Stimulated activated CD4-positive, alpha-beta T cell treated with anti-CD3 and anti-CD28 coated beads, TNF-alpha, amount 100 ng/mL, for 24 hours (primary cell): Measurements from ENCODE around the gene PARD3B.

ENCODE experiments used
- DNase-seq, 3 experiments: peaks; one replicate each; pipeline ENCODE4 v3.0.0-alpha.2; 2020; ENCODE audit warnings: low read depth in 3 of 3

The PARD3B gene

GRCh38 chr2:204840504-204840903 lies 295.2 kb downstream of the PARD3B start:
- DNase-seq: no peak

- DNase-seq: no peak
Measured at GRCh38 chr2:204842068-204842467, 296.8 kb downstream of the PARD3B start.

GRCh38 chr2:204842661-204843485 lies 297.6 kb downstream of the PARD3B start:
- DNase-seq: peak in 2 of 3 experiments; percentile 1 to 24

GRCh38 chr2:204846471-204846870 lies 301.2 kb downstream of the PARD3B start:
- no peak for DNase-seq

- DNase-seq: no peak
Measured at GRCh38 chr2:204849892-204850291, 304.6 kb downstream of the PARD3B start.

GRCh38 chr2:204850581-204850980 lies 305.3 kb downstream of the PARD3B start:
- no peak for DNase-seq

- DNase-seq: no peak
Measured at GRCh38 chr2:204853905-204854304, 308.6 kb downstream of the PARD3B start.

GRCh38 chr2:204860274-204860673 lies 315.0 kb downstream of the PARD3B start:
- DNase-seq: no peak

- no peak for DNase-seq
Measured at GRCh38 chr2:204862809-204863208, 317.5 kb downstream of the PARD3B start.

- DNase-seq: no peak
Measured at GRCh38 chr2:204863336-204863735, 318.1 kb downstream of the PARD3B start.

GRCh38 chr2:204869132-204869823 lies 324.0 kb downstream of the PARD3B start:
- DNase-seq: no peak

GRCh38 chr2:204870053-204870452 lies 324.8 kb downstream of the PARD3B start:
- DNase-seq: no peak

- no peak for DNase-seq
Measured at GRCh38 chr2:204871231-204871953, 326.1 kb downstream of the PARD3B start.

- DNase-seq: no peak
Measured at GRCh38 chr2:204876311-204876710, 331.0 kb downstream of the PARD3B start.

- no peak for DNase-seq
Measured at GRCh38 chr2:204877691-204878090, 332.4 kb downstream of the PARD3B start.

GRCh38 chr2:204880928-204881327 lies 335.7 kb downstream of the PARD3B start:
- DNase-seq: no peak

- no peak for DNase-seq
Measured at GRCh38 chr2:204881655-204882054, 336.4 kb downstream of the PARD3B start.

- no peak for DNase-seq
Measured at GRCh38 chr2:204885747-204886146, 340.5 kb downstream of the PARD3B start.

GRCh38 chr2:204886713-204887112 lies 341.4 kb downstream of the PARD3B start:
- DNase-seq: no peak

GRCh38 chr2:204888222-204888621 lies 342.9 kb downstream of the PARD3B start:
- DNase-seq: no peak

- DNase-seq: no peak
Measured at GRCh38 chr2:204890680-204891079, 345.4 kb downstream of the PARD3B start.

- no peak for DNase-seq
Measured at GRCh38 chr2:204891739-204892138, 346.5 kb downstream of the PARD3B start.
